ENCODE measurements around the gene DVL1. TPM values are rescaled to one million over a fixed set of nuclear protein-coding genes. Genes with fewer than 3 reads are reported as not detected.

DVL1 gene
- total and polyA plus RNA-seq, 9 of the 15 experiments (the other 6 are each of a cell fraction or from before 2014, with no cell fraction given) = 0.62 to 135 (median 24.3) TPM

GRCh38 chr1:1335792-1336248 lies 13.4 kb downstream of the DVL1 start:
- WGBS (ENCODE audit: insufficient coverage, low coverage, missing lambda C conversion rate) = 94% methylated on average over 19 of the region's 21 CpGs
- DNase-seq (ENCODE audit: extremely low read depth in 1 of 4, low spot score in 3 of 4) (no peak), ATAC-seq (no peak), FAIRE-seq (no peak)
- POLR2A ChIA-PET = interaction anchor here (0.6 to 2.1 kb wide), 6 partner anchors 8 to 119 kb away, joined by 3 to 8 read pairs (median 4); no protein-coding TSS in a partner anchor
- no peaks in the 10 kb centered on the region for H3K27me3 ChIP-seq (ENCODE audit: control insufficient read depth in 2 of 2, insufficient read depth in 2 of 2, low read length in 2 of 2)
- no peaks in the 10 kb centered on the region; the same call in 1 of the 2 replicates for H3K9me3 ChIP-seq (replicated peaks; ENCODE audit: control insufficient read depth, insufficient read depth, low read depth, low read length)
- H3K4me1 ChIP-seq (replicated peaks in 1 of 2; ENCODE audit: control insufficient read depth in 2 of 2, insufficient read depth in 2 of 2, low read length in 2 of 2) = peaks cover 0 to 87% of the 10 kb centered on the region in 2 experiments; a peak in 2 of 5 replicates
- no peak overlapping the region for H3K27ac ChIP-seq (ENCODE audit: extremely low read depth, low read depth, low read length)
- intact Hi-C loops (cut with micrococcal nuclease) (no loop called here), in situ Hi-C loops (cut with MboI) (no loop called here)
- no TSS peak for BruUV-seq (replicated peaks)
- H3K9ac ChIP-seq (ENCODE audit: insufficient read depth in 1 of 2, low read depth in 2 of 2, low read length in 2 of 2) = no peak overlapping the region; a peak in 1 of 4 replicates
- H3K4me3 ChIP-seq = no peak overlapping the region
- TF ChIP-seq TFE3 (CRISPR knock-in tag; IDR thresholded peaks at IDR 0.05) (peak; percentile 60), ZBTB33 (CRISPR knock-in tag; IDR thresholded peaks at IDR 0.05) (peak; percentile 81), ERF (CRISPR knock-in tag; IDR thresholded peaks at IDR 0.05) (no peak), HEY1 (CRISPR knock-in tag; IDR thresholded peaks at IDR 0.05; ENCODE audit: borderline replicate concordance) (no peak), BCLAF1 (IDR thresholded peaks at IDR 0.05; ENCODE audit: borderline replicate concordance in 1 of 2, control insufficient read depth in 1 of 2, low read depth in 2 of 2, low read length in 1 of 2) (no peak)
- no peak overlapping the region for H2AFZ ChIP-seq (ENCODE audit: low read depth, low read length)
- peaks cover 2% of the 10 kb centered on the region; the same call in 1 of the 3 replicates for H3K79me2 ChIP-seq (ENCODE audit: control insufficient read depth, insufficient read depth, low read length)
- H3K9me1 ChIP-seq (ENCODE audit: control insufficient read depth, insufficient read depth, low read length) = peaks cover 7% of the 10 kb centered on the region
- peaks cover 20% of the 10 kb centered on the region; the same call in 1 of the 2 replicates for H4K20me1 ChIP-seq (replicated peaks; ENCODE audit: control insufficient read depth, insufficient read depth, low read length)
- CTCF ChIA-PET (ENCODE audit: low intra/inter-chr PET ratio) = no interaction called here
- no peak overlapping the region for H3K4me2 ChIP-seq (ENCODE audit: insufficient read depth, low read length)
- peaks cover 63% of the 10 kb centered on the region; the same call in 2 of the 3 replicates for H3K36me3 ChIP-seq (ENCODE audit: control insufficient read depth, insufficient read depth, low read length)
